ENCODE measurements around the gene OAS3.

GRCh38 chr12:112945515-112945914 lies 7.2 kb downstream of the OAS3 start:
- TF ChIP-seq CTCF (IDR thresholded peaks at IDR 0.05) = no peak
- TF ChIP-seq ZFX (IDR thresholded peaks at IDR 0.05; ENCODE audit: borderline replicate concordance) = no peak

All from 22Rv1 (cell line).